Large intestine (tissue), 3 donors: Measurements from ENCODE around the gene FOXO4. TPM values are rescaled to one million over a fixed set of nuclear protein-coding genes. Genes with fewer than 3 reads are reported as not detected.

ENCODE experiments used
- DNase-seq, 2 donors: peaks; one replicate each; pipeline versions ENCODE4 v3.0.0 to v3.0.0-alpha.2; 2013
- H3K27ac ChIP-seq: one replicate; pipeline ENCODE4 v1.5.1; 2013; ENCODE audit warnings: low read length
- H3K27me3 ChIP-seq: 2 replicates; pipeline ENCODE4 v1.6.1; 2013; ENCODE audit warnings: low read length; ENCODE audit not compliant: control insufficient read depth, insufficient read depth
- H3K36me3 ChIP-seq: 2 replicates; pipeline ENCODE4 v1.6.1; 2013; ENCODE audit warnings: low read length; ENCODE audit not compliant: control insufficient read depth, insufficient read depth
- H3K4me1 ChIP-seq: one replicate; pipeline ENCODE4 v1.6.1; 2013; ENCODE audit warnings: low read length; ENCODE audit not compliant: control insufficient read depth, insufficient read depth
- H3K4me3 ChIP-seq: one replicate; pipeline ENCODE4 v1.5.1; 2013; ENCODE audit warnings: low read length
- H3K9me3 ChIP-seq: one replicate; pipeline ENCODE4 v1.6.1; 2013; ENCODE audit warnings: mild to moderate bottlenecking, low read depth, low read length, moderate library complexity; ENCODE audit not compliant: control insufficient read depth
- WGBS: methylation state at CpG from one replicate; pipeline ENCODE4 v1.1.5; 2013; ENCODE audit warnings: low lambda C conversion rate; ENCODE audit not compliant: insufficient coverage; 5-methylcytosine and 5-hydroxymethylcytosine counted together
- polyA plus RNA-seq: library from polyadenylated mRNA; unstranded; fragments of 120-200 nt; gene quantifications from one replicate; pipeline ENCODE4 v1.2.1, GENCODE V29; 2013

Gene FOXO4
- polyA plus RNA-seq, 1 donor = 17.9 TPM

DNA sequence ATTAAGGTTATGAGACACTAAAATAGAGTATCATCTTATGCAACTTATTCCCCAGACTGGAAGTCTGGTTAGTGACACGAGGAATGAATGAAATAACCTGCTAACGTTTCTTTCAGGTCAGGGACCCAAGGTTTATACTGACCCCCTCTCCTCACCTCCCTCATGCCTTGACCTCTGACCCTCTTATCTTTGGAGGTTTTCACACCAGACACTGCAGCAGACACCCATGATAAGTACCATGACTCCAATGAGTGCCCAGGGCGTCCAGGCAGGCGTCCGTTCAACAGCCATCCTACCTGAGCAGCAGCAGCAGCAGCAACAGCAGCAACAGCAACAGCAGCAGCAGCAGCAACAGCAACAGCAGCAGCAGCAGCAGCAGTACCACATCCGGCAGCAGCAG lies 44.8 kb downstream of the FOXO4 start:
- no peak overlapping the region for H3K27ac ChIP-seq
- no peaks in the 10 kb centered on the region for H3K9me3 ChIP-seq
- peaks cover 46% of the 10 kb centered on the region for H3K36me3 ChIP-seq
- WGBS = no CpG with 5 or more reads among the region's 6 CpGs
- no peak for DNase-seq
- no peaks in the 10 kb centered on the region for H3K27me3 ChIP-seq
- H3K4me1 ChIP-seq = peaks cover 2% of the 10 kb centered on the region
- H3K4me3 ChIP-seq = no peak overlapping the region

GRCh38 chrX:71143508-71143907 lies 47.9 kb downstream of the FOXO4 start:
- Histone ChIP-seq H3K4me3 (no peak overlapping the region), H3K27me3 (no peaks in the 10 kb centered on the region), H3K36me3 (peaks cover 26% of the 10 kb centered on the region), H3K9me3 (no peaks in the 10 kb centered on the region), H3K27ac (no peak overlapping the region), H3K4me1 (peaks cover 4% of the 10 kb centered on the region)
- no CpG with 5 or more reads among the region's 6 CpGs for WGBS
- no peak for DNase-seq

GRCh38 chrX:71144651-71145050 lies 49.0 kb downstream of the FOXO4 start, which contains the start of gene NLGN3:
Gene NLGN3, plus strand, starts transcription at chrX:71144841. Its CDS starts 2,909 bp downstream, at chrX:71147750.
- no peak for DNase-seq
- peaks cover 4% of the 10 kb centered on the region for H3K4me1 ChIP-seq
- no peak within 1 kb of the TSS for H3K27ac ChIP-seq
- no peaks in the 10 kb centered on the region for H3K9me3 ChIP-seq
- H3K4me3 ChIP-seq = peak within 1 kb of the TSS; percentile 21
- no CpG with 5 or more reads among the region's 28 CpGs for WGBS
- no peaks in the 10 kb centered on the region for H3K27me3 ChIP-seq
- peaks cover 18% of the 10 kb centered on the region for H3K36me3 ChIP-seq

DNA sequence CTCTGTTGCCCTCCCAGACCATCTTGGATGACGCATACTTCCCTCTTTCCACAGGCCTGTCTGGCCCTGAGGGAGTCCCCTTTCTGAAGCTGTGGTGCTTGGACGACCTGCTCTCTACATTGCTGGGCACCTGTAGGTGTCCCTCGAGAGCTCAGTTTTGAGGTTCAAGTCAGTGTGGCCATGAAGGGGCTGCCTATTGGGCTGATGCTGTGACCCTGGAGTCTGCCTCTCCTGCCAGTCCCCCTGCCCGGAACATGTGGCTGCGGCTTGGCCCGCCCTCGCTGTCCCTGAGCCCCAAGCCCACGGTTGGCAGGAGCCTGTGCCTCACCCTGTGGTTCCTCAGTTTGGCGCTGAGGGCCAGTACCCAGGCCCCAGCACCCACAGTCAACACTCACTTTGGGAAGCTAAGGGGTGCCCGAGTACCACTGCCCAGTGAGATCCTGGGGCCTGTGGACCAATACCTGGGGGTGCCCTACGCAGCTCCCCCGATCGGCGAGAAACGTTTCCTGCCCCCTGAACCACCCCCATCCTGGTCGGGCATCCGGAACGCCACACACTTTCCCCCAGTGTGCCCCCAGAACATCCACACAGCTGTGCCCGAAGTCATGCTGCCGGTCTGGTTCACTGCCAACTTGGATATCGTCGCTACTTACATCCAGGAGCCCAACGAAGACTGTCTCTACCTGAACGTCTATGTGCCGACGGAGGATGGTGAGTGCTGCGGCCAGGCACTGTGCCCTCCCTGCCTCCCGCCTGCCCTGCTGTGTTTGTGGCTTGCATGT lies 52.0 kb downstream of the FOXO4 start:
- no peaks in the 10 kb centered on the region for H3K27me3 ChIP-seq
- DNase-seq = no peak
- H3K4me3 ChIP-seq = no peak overlapping the region
- H3K9me3 ChIP-seq = no peaks in the 10 kb centered on the region
- H3K27ac ChIP-seq = no peak overlapping the region
- no peaks in the 10 kb centered on the region for H3K36me3 ChIP-seq
- no CpG with 5 or more reads among the region's 28 CpGs for WGBS
- peaks cover 4% of the 10 kb centered on the region for H3K4me1 ChIP-seq

- peaks cover 4% of the 10 kb centered on the region for H3K4me1 ChIP-seq
- no peaks in the 10 kb centered on the region for H3K36me3 ChIP-seq
- WGBS = no CpG with 5 or more reads among the region's 8 CpGs
- H3K27ac ChIP-seq = no peak overlapping the region
- H3K9me3 ChIP-seq = no peaks in the 10 kb centered on the region
- DNase-seq = no peak
- H3K4me3 ChIP-seq = no peak overlapping the region
- no peaks in the 10 kb centered on the region for H3K27me3 ChIP-seq
Measured at GRCh38 chrX:71148278-71148663, 52.6 kb downstream of the FOXO4 start.

DNA sequence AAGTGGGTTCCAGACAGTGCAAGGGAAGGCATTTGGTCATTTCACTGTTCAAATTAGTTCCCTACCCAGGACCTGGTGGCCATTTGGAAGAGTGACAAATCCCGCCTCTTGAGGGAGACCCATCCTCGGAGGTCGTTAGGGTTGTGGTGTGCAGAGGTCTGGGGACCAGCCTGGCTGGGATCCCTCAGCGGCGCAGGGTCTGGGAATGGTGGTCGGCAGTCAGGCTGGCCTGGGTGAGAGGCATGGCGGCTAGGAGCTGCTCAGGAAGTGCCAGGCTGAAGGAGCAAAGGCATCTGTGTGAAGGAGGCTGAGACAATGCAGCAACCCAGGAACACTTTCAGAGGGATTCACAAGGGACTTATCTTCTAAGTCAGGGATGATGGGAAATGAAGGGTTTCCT lies 55.7 kb downstream of the FOXO4 start:
- Histone ChIP-seq H3K27ac (no peak overlapping the region), H3K27me3 (no peaks in the 10 kb centered on the region), H3K36me3 (no peaks in the 10 kb centered on the region), H3K4me1 (no peaks in the 10 kb centered on the region), H3K4me3 (no peak overlapping the region), H3K9me3 (no peaks in the 10 kb centered on the region)
- WGBS = no CpG with 5 or more reads among the region's 7 CpGs
- DNase-seq = no peak

Other genes starting within 250 kb of the FOXO4 start
- 0.09 TPM for gene TEX11, start 187.1 kb upstream of the FOXO4 start, polyA plus RNA-seq
- gene SLC7A3, start 164.8 kb upstream of the FOXO4 start, polyA plus RNA-seq = 1.1 TPM
- 52.9 TPM for gene SNX12, start 27.5 kb upstream of the FOXO4 start, polyA plus RNA-seq
- gene CXorf65, start 10.9 kb downstream of the FOXO4 start, polyA plus RNA-seq = 1.1 TPM
- 118 TPM for gene IL2RG, start 15.7 kb downstream of the FOXO4 start, polyA plus RNA-seq
- gene MED12, start 22.7 kb downstream of the FOXO4 start, polyA plus RNA-seq = 34.4 TPM
- 3.8 TPM for gene NLGN3, start 49.0 kb downstream of the FOXO4 start, polyA plus RNA-seq
- 64.0 TPM for gene GJB1, start 127.4 kb downstream of the FOXO4 start, polyA plus RNA-seq
- 29.7 TPM for gene ZMYM3, start 158.3 kb downstream of the FOXO4 start, polyA plus RNA-seq
- 339 TPM for gene NONO, start 187.8 kb downstream of the FOXO4 start, polyA plus RNA-seq
- 3.3 TPM for gene ITGB1BP2, start 205.9 kb downstream of the FOXO4 start, polyA plus RNA-seq